Thymus (tissue), 11 donors: ENCODE measurements around the gene ZFP36. TPM values are rescaled to one million over a fixed set of nuclear protein-coding genes. Genes with fewer than 3 reads are reported as not detected.
"Not testable (repeated sequence)": the region's sequence is repeated elsewhere in the genome, so short reads cannot be mapped to it uniquely, and the experiment has no call there.

Source experiments
- DNase-seq, 9 donors: peaks; one replicate each; pipeline ENCODE4 v3.0.0-alpha.2; 2013; ENCODE audit warnings: low spot score in 9 of 9, low read depth in 6 of 9, missing footprints in 1 of 9
- H3K27ac ChIP-seq, 2 donors: one replicate each; pipeline ENCODE4 v1.5.1; 2013; ENCODE audit warnings: control low read depth in 1 of 2, low read depth in 1 of 2, low read length in 1 of 2, mild to moderate bottlenecking in 1 of 2, moderate library complexity in 1 of 2
- H3K27me3 ChIP-seq, 2 donors: one replicate each; pipeline ENCODE4 v1.5.1; 2013; ENCODE audit warnings: low read length in 1 of 2; ENCODE audit not compliant: control insufficient read depth in 2 of 2, insufficient read depth in 1 of 2
- H3K36me3 ChIP-seq, 2 donors: one replicate each; pipeline ENCODE4 v1.5.1; 2013; ENCODE audit warnings: low read length in 1 of 2, mild to moderate bottlenecking in 1 of 2, moderate library complexity in 1 of 2; ENCODE audit not compliant: control insufficient read depth in 2 of 2, insufficient read depth in 2 of 2
- H3K4me1 ChIP-seq, 2 donors: one replicate each; pipeline ENCODE4 v1.5.1; 2013; ENCODE audit warnings: low read length in 2 of 2; ENCODE audit not compliant: control insufficient read depth in 2 of 2, insufficient read depth in 2 of 2
- H3K4me3 ChIP-seq, 2 donors: one replicate each; pipeline ENCODE4 v1.5.1; 2013; ENCODE audit warnings: low read length in 2 of 2, control low read depth in 1 of 2, mild to moderate bottlenecking in 1 of 2
- H3K9me3 ChIP-seq, 2 donors: one replicate each; pipeline ENCODE4 v1.5.1; 2013; ENCODE audit warnings: low read length in 1 of 2, mild to moderate bottlenecking in 1 of 2; ENCODE audit not compliant: control insufficient read depth in 2 of 2, insufficient read depth in 1 of 2
- WGBS: extraction: QIAGEN DNeasy Blood & Tissue Kit; methylation state at CpG from one replicate; pipeline ENCODE4 v1.1.7; 2013; 5-methylcytosine and 5-hydroxymethylcytosine counted together
- polyA plus RNA-seq: library from polyadenylated mRNA; stranded (reverse); fragments of 200-250 nt; gene quantifications from one replicate; pipeline ENCODE4 v1.2.3, GENCODE V29; 2013
- total RNA-seq: library from RNA; stranded (reverse); fragments of 120-200 nt; gene quantifications from one replicate; pipeline ENCODE4 v1.2.4, GENCODE V29; 2013
- donor health status: healthy.

ZFP36 gene
- total and polyA plus RNA-seq, 2 donors, result 15.8 to 250 TPM

DNA sequence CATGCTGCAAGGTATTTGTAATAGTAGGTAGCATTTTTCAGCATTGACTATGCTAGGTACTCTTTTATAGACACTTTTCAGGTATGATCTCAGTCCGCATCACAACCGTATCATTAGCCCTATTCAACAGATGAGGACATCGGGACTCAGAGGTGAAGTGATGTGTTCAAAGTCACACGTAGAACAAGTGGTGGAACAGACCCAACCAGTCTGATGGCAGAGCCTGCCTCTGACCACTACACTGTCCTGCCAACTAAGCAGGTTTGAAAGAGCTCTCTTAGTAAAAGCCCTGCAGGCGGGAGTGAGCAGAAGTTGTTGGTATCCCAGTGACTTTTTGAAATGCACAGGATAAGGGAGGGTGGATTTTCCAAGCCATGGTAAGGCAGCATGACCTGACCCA is 35.9 kb upstream of the ZFP36 start:
- DNase-seq, result no peak
- Histone ChIP-seq H3K4me1 (no peaks in the 10 kb centered on the region), H3K36me3 (peaks cover 52 to 62% of the 10 kb centered on the region in 2 donors), H3K9me3 (no peaks in the 10 kb centered on the region), H3K4me3 (no peak overlapping the region), H3K27ac (no peak overlapping the region), H3K27me3 (no peaks in the 10 kb centered on the region)
- 97% methylated on average over 5 of the region's 5 CpGs for WGBS

DNA sequence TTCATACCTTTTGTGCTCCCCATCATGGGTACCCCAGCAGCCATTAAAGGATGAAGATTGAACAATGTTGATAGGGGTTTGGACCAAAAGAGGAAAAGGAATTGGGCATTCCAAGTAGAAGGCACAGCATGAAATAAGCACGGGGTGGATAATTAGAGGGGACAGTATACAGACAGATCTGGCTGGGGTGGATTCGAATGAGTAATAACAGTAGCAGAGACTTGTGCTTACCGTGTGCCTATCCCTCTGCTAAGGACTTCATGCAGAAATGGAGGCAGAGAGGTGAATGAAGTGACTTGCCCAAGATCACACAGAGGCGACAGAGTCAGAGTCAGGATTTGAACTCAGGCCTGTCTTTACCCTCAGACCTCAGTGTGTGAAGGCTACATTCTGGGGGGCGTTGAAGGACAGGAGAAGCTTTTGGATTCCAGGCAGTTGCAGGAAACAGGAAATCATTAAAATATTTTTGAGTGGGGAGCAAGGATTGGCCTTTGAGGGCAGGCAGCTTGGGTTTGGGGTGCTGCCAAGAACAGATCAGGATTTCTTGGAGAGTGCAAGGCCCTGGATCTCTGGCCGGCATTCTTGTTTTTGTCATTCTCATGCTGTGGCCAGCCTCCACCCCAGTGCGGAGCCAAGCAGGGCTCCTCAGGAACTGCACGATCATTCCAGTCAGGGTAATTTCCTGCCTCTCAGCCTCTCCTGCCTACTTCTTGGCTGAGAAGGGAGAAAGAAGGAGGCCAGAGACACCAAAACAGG is 34.4 kb upstream of the ZFP36 start:
- Histone ChIP-seq H3K27me3 (no peaks in the 10 kb centered on the region), H3K4me3 (no peak overlapping the region), H3K9me3 (no peaks in the 10 kb centered on the region), H3K27ac (peak overlapping the region; percentile 45 to 71), H3K36me3 (peaks cover 63 to 70% of the 10 kb centered on the region in 2 donors), H3K4me1 (no peaks in the 10 kb centered on the region)
- 82% methylated on average over 8 of the region's 8 CpGs for WGBS
- DNase-seq, result no peak

DNA sequence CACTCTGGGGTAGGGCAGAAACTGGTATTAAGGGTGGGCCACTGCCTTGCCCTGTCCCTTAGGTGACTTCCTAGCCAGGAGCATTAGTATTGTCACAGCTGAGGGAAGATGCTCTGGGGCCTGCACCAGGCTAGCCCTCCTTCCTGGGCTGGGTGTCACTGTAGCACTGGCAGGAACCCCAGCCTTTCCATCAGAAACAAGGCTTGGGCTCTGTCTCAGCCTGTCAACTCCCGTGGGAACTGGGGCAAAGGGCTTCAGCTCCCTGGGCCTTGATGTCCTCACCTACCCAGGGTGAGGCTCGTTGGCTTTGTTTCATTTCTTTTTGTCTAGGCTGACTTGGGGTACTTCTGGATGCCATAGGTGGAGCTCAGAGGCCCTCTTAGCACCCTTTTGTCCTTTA is 33.7 kb upstream of the ZFP36 start:
- H3K36me3 ChIP-seq, result peaks cover 70 to 75% of the 10 kb centered on the region in 2 donors
- H3K27me3 ChIP-seq, result no peaks in the 10 kb centered on the region
- H3K27ac ChIP-seq, result peak overlapping the region; percentile 45 to 71
- DNase-seq, result no peak
- WGBS, result 91% methylated on average over 2 of the region's 2 CpGs
- no peak overlapping the region for H3K4me3 ChIP-seq
- H3K9me3 ChIP-seq, result no peaks in the 10 kb centered on the region
- no peaks in the 10 kb centered on the region for H3K4me1 ChIP-seq

DNA sequence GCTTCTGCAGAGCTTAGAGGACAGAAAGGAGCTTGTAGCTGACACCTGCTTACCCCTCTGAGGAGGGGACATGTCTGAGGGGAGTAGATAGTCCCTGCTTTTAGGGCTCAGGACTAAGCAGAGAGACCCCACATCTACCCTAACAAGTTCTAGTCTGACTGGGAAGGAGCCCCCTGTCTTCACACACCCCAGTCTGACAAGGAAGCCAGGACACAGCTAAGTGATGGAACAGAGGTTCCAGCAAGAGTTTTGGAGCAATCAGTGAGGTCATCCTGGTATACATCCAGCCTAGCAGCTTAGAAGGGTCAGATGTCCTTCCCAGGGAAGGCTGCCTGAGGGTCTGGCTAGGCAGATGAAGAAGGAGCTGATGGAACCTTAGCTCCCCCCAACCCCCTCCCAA is 30.7 kb upstream of the ZFP36 start:
- H3K4me1 ChIP-seq, result no peaks in the 10 kb centered on the region
- H3K36me3 ChIP-seq, result peaks cover 74 to 83% of the 10 kb centered on the region in 2 donors
- no peak for DNase-seq
- H3K4me3 ChIP-seq, result no peak overlapping the region
- no peaks in the 10 kb centered on the region for H3K27me3 ChIP-seq
- H3K27ac ChIP-seq, result no peak overlapping the region
- no peaks in the 10 kb centered on the region for H3K9me3 ChIP-seq

GRCh38 chr19:39377373-39378362 is 29.0 kb upstream of the ZFP36 start:
- WGBS, result 96% methylated on average over 18 of the region's 18 CpGs
- Histone ChIP-seq H3K4me3 (no peak overlapping the region), H3K4me1 (no peaks in the 10 kb centered on the region), H3K9me3 (no peaks in the 10 kb centered on the region), H3K27ac (no peak overlapping the region), H3K36me3 (peaks cover 78 to 87% of the 10 kb centered on the region in 2 donors), H3K27me3 (no peaks in the 10 kb centered on the region)
- no peak for DNase-seq

- H3K27ac ChIP-seq, result not testable (repeated sequence)
- WGBS, result 96% methylated on average over 4 of the region's 4 CpGs
Measured at GRCh38 chr19:39379366-39379765, 27.3 kb upstream of the ZFP36 start.

GRCh38 chr19:39379865-39380396 is 26.7 kb upstream of the ZFP36 start:
- no peaks in the 10 kb centered on the region for H3K27me3 ChIP-seq
- no peaks in the 10 kb centered on the region for H3K9me3 ChIP-seq
- no peaks in the 10 kb centered on the region for H3K4me1 ChIP-seq
- 98% methylated on average over 14 of the region's 14 CpGs for WGBS
- H3K36me3 ChIP-seq, result peaks cover 87 to 95% of the 10 kb centered on the region in 2 donors
- no peak for DNase-seq
- H3K4me3 ChIP-seq, result no peak overlapping the region
- H3K27ac ChIP-seq, result no peak overlapping the region

More at GRCh38 chr19:39379366-39379765, 27.3 kb upstream of the ZFP36 start:
- H3K9me3 ChIP-seq, H3K4me1 ChIP-seq, H3K27me3 ChIP-seq, H3K4me3 ChIP-seq, DNase-seq: not testable (repeated sequence)
- peaks cover 85 to 94% of the 10 kb centered on the region in 2 donors for H3K36me3 ChIP-seq

- Histone ChIP-seq H3K27ac (no peak overlapping the region), H3K4me3 (no peak overlapping the region), H3K27me3 (no peaks in the 10 kb centered on the region), H3K36me3 (peaks cover 87 to 95% of the 10 kb centered on the region in 2 donors), H3K9me3 (no peaks in the 10 kb centered on the region), H3K4me1 (no peaks in the 10 kb centered on the region)
- DNase-seq, result no peak
- 98% methylated on average over 17 of the region's 17 CpGs for WGBS
Measured at GRCh38 chr19:39380521-39381502, 25.8 kb upstream of the ZFP36 start.
